SKM-1 (cell line): ENCODE results near the gene RAB33A.

ENCODE experiments used
- DNase-seq: peaks from one replicate; lab custom pipeline; 2025; ENCODE audit not compliant: unreplicated experiment; lab: John Stamatoyannopoulos, UW

RAB33A gene

DNA sequence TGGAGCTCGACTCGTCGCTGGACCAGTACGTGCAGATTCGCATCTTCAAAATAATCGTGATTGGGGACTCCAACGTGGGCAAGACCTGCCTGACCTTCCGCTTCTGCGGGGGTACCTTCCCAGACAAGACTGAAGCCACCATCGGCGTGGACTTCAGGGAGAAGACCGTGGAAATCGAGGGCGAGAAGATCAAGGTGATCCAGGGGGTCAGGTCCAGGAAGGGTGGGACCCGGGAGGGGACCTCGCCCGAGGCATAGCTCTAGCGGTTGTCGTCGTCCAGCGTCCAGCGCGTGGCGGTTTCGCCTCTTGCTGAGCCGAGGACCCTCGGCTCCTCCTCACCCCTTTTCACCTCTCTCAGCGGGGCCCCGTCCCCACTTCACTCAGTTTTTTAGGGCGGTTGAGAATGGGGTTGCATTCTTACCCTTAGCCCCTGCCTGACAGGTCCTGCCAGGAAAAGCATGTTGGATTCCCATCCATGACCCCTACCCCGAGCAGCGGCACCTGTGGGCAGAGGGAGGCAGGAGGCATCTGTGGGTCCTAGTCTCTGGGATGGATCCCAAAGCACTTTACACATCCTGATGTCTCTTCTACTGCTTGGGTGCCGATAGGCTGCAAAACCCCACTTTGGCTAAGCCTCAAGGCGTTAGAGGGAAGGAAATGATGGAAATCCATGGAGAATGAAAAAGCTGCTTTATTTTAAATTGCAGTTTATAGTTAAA is 524 bp downstream of the RAB33A start:
- DNase-seq, result no peak

DNA sequence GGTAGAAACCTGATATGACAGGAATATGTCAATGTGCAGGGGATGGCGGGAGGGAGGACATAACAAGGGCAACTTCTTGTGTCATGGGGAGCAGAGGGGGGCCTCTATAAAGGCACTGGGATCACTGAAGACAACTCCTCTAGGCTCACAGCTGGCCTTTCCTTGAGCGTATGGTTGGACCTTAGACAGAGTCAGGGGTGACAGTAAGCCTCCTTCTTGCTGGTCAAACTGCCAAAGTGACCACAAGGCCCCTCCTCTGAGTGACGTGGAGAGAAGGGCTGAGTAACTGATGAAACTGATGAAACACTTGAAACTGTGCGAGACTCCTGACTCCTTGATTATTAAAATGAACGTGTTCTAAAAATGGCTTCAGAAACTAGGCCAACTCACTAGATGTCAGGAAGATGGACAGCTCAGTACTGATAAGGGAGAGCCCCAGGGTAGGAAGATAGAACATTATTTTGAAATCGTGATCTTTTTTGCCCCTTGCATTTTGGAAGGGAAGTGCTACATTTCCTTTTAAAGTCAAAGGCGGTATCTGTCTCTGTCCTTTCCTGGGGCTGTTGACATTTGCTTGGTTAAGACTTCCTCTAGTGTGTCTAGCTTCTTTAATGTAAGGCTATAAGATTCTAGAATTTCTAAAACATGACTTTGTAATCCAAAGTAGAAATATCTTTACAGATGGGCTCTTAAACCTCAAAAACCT is 1.6 kb downstream of the RAB33A start:
- peak; percentile 23 for DNase-seq

DNA sequence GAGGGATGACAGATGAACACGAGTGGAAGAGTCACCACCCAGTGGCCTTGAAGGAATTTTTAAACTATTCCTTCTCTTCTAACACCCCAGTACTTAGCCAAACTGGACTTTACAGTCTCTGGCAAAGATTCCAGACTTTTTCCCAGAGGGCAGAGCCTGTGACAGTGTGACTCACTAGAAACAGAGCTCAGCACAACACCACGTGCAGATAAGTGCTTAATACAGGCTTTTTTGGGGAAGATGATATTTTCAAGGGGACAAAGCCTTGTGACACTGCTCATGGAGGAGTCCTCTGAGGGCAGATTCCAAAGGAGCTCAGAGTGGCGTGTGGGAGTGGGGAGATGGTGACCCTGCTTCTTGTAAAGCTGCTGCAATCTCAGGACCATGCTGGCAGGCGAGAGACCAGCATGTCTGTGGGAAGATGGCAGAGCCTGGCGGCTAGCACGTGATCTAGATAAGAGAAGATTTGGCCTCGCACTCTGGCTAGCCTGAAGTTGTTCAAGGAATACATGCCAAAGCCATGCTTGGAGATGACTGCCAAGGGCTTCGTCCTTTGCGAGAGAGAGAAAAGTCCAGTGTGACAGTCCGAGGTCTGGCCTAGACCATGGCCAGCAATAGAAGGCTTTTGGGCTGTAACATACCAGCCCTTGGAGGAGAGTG is 2.4 kb downstream of the RAB33A start:
- no peak for DNase-seq

DNA sequence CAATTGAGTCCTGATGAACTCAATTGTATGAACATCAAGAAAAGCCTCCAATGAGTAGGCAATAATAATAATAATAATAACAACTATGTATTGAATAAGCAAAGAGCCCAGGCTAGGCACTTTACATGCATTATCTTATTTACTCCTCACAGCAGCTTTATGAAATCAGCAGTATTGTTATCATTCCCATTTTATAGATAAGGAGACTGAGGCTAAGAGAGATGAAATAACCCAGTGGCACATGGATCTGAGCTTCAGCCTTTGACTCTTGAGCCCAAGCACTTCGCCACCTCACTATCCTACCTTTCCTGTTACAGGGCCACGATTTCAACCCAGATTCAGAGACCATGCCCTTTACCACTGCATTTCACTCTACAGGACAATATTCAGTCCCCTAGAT is 3.2 kb downstream of the RAB33A start:
- DNase-seq, result no peak

DNA sequence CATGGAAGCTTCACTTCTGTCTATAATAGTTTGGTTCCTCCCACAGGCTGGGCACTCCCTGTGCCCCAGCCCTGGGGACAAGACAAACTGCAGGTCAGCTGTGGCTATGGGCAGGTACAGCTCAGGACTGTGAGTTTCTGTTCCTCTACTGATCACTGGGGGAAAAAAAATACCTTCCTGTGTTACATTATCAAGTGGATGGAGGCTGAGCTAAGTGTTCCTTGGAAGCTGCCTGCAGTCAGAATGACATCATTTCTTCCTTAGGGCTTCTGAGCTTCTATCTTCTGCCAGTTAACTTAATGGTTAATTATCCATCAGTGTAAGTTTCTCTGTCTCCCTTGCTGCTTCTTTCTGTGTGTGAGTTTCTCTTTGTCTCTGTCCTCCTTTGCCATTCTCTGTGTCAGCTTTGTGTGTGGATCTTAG is 4.6 kb downstream of the RAB33A start:
- DNase-seq, result no peak

DNA sequence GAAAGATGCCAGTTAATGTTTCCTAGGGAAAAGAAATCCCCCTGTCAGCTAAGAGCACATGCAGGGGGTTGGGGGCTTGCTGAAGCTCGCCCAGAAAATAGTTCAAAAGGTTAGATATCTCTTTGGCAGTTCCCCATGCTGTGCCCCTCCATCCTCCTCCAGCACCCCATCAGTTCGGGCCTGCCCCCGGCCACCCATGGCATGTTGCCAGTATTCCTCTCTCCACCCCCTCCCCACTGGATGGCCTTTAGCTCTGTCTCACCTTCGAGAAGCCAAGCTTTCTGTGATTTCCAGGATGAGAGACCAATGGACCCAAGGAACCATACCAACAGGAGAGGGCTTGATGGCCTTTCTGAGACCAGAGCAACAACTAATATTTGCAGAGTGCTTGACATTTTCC is 5.2 kb downstream of the RAB33A start:
- no peak for DNase-seq

DNA sequence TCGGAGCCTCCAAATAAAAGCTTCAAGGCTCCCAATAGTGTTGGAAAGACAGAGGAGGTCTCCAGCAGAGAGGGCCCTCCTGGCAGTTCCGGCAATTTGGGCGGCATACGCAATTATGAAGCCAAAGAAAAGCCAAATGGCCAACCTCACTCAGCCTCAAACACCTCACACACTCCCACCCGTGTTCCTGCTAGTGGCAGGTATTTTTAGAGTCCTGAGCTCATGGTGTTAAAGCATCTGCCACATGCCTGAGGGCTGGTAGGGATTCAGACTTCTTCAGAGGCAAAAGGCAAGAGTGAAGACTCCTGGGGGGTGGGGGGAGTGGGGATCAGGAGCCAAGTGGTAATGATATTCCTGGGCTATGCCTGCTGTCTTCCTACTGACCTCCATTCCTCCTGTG is 7.4 kb downstream of the RAB33A start:
- no peak for DNase-seq

DNA sequence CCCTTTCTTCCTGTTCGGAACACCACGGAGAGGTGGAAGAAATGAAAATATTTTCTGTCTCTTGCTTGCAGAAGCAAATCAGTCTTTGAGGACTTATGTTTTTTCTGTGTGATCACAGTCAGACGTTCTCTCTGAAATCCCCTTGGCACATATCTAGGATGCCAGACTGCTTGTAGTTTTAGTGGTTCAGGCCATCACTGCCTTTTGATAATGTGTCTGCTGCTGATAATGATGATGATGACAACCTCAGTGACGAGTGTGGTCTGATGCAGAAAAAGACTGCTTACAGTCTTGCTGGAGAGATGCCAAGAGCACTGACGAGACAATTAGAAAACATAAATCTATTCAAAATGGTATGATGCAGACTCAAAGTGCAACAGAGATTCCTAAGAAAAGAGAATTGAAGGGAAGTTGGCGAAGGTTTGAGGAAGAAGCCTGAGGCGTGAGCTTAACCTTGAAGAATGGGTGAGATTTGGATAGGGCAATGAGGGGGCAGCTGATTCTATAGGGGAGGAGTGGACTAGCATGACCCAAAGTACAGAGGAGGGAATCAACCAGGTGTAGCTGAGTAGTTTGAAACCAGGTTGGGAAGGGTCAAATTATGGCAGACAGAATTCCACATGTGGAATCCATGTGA is 7.9 kb downstream of the RAB33A start:
- DNase-seq, result no peak

DNA sequence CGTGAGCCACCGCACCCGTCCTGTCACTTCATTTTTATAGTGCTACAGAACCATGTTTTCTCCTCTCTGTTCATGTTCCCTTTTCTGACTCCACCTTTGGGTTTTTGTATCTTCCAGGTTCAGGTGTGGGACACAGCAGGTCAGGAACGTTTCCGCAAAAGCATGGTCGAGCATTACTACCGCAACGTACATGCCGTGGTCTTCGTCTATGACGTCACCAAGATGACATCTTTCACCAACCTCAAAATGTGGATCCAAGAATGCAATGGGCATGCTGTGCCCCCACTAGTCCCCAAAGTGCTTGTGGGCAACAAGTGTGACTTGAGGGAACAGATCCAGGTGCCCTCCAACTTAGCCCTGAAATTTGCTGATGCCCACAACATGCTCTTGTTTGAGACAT is 12.4 kb downstream of the RAB33A start:
- DNase-seq, result no peak

DNA sequence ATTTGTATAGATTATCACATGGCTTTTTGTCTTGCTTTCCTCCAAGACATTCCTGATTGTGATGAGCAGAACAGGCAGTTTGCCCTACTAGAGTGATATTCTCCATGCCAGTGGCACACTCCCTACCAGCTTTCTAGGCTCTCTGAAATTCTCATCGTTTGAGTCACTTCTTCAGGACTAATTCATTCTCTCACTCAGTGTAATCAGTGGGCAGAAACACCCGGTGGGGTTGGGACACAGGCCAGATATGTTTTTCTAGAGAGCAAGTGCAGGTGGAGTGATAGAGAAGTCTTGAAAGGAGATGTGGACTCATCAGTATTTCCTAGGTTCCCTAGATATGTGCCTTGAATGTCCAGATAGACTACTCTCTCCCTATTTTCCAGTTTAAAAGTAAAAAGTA is 13.1 kb downstream of the RAB33A start:
- no peak for DNase-seq

DNA sequence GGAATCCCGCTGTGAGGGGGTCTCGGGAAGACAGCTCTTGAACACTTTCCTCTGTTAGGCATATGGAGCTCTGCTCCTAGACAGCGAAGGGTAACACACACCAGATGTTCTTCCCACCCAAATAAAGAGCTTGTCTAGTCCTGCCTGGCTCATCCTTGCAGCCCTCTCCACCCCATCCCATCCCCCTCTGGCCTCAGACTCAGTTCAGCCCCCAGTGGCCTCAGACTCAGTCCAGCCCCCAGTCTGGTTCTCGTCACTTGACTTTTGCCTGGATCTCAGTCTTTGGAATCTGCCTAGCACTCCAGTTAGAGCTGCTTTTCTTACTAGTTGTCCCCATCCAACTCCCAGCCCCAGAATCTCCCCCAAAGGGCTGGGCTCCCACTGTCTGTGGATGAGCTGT is 14.9 kb downstream of the RAB33A start:
- DNase-seq, result no peak

DNA sequence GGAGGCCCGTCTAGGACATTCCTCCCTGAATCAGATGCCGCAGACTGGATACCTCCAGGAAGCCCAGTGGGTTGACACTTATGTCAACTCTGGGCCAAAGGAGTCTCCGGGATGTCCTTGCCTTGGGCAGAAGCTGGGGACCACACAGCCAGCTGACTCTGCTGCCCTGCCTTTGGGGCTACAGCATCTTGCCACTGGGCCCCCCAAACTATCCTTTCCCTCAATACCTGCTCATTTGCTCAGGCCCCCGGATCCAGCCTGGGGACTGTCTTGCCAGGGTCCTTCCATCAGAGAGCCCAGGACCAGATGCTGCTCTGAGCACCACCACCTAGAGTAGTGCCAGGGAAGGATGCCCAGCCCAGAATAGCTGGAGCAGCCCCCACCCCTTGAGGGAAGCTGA is 19.0 kb downstream of the RAB33A start:
- no peak for DNase-seq

DNA sequence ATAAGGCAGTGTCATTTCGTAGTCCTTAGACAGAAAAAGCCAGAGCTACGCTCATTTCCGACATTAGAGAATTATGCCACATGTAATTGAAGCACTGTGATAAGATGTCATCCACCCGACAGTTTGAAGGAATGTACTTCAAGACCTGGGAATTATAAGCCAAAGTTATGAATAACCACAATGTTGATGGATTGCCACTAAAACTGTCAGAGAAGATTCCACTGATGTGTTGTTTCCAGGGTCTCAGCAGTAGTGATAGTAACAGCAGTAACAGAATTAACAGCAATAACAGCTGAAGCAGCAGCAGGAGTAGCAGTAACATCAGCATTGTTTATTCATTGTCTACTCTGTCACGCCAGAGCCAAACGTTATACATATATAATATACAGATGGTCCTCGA is 24.7 kb downstream of the RAB33A start:
- no peak for DNase-seq

DNA sequence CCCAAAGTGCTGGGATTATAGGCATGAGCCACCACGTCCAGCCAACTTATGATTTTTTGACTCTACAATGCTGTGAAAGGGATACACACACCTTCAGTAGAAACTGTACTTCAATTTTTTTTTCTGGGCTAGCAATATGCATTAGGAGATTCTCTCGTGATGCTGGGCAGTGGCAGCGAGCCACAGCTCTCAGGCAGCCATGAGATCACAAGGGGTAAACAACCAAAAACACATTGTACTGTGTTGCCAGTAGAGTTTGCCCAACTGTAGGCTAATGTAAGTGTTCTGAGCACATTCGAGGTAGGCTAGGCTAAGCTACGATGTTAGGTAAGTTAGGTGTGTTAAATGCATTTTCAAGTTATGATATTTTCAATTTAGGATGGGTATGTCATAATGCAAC is 25.7 kb downstream of the RAB33A start:
- no peak for DNase-seq

DNA sequence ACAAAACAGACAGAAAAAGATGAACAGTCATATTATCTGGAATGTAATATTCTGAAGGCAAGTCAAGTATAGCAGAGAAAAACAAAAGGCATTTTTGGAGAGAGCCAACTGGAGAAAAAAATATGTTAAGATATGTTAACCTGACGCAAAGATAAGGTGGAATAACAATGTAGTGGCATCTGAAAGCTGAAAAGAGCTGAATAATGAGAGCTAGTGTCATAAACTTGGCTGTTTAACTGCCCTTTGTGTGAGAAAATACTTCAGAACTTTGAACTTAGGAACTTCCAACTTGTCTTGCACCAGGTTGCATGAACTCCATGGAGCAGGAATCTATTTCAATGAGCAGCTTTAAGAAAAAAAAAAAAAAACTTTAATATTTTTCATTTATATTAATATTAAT is 32.9 kb downstream of the RAB33A start:
- no peak for DNase-seq

DNA sequence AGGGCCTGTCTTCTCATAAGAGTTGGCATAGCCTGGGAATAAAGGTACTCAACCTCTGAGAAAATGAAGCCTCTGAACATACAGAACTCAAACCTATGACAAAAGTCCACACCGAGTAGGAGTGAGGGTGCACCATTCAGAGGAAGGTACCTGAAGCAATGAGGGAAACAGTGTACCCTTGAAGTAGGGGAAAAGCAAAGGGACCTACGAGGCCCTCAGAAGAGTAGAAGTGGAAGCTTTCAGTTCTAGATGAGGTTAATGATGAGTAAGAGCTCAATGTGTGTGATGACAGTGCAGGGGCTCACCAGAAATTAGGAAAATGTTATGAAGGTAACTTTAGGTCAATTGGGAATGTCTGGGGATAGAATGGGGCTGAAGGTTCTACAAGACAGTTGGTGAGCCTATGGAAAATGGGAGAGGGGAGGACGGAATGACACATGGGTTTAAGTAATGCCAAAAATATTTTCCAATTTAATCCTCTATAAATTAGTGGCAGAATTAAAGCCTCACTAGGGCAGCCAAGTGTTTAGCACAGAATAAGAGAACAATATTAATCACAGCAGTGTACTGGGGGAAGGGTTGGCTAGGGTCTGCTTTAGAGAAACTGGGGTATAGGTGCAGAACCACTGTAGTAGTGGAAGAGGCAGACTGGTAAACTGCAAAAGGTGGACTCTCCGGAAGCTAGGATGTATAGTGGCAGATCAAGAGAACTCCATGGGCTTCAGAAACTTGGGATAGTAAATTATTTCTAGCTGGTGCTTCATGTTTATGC is 39.8 kb downstream of the RAB33A start:
- no peak for DNase-seq

DNA sequence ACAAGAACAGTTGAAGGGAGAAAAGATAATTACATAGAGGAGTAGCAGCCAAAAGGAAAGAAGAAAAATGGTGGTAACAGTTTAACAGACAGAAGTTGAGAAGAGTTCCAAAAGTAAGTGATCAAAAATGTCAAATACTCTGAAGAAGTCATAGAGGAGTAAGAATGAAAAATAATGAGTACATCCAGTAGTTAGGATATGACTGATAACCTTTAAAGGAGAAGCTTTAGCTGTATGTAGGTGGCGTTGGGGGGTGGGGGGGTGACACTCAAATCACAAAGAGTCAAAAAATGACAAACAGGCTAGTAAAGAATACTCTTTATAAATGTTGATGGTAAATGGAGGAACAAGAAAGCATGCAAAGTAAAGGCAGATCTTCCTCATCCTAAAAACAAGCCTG is 40.6 kb downstream of the RAB33A start:
- no peak for DNase-seq

DNA sequence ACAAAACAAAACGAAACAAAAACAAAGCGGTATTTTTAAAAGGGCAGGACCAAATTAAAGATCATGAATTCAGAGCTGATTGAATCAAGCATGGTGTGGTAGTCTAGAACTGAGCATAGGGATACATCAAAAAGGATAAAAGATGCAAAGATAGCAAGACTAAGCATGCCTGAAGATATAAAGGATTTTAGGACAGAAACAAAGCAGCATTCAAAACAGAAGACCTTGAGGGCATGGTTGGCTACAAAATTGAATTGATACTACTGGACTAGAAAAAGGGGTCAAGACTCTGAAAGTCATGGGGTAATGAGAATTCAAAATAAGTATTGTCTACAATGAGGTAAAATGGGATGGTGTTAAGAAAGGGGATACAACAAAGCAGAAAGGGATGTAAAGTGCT is 41.6 kb downstream of the RAB33A start:
- DNase-seq, result no peak

DNA sequence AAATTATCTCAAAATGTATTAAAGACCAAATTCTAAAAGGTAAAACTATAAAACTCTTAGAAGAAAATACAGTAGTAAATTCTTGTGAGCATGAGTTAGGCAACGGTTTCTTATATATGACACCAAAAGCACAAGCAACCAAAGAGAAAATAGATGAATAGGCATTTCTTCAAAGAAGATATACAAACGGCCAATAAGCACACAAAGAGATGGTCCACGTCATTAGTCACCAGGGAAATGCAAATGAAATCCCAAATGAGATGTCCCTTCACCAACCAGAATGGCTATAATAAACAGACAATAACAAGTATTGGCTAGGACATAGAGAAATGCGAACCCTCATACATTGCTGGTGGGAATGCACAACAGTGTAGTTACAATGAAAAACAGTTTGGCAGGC is 44.6 kb downstream of the RAB33A start:
- no peak for DNase-seq

DNA sequence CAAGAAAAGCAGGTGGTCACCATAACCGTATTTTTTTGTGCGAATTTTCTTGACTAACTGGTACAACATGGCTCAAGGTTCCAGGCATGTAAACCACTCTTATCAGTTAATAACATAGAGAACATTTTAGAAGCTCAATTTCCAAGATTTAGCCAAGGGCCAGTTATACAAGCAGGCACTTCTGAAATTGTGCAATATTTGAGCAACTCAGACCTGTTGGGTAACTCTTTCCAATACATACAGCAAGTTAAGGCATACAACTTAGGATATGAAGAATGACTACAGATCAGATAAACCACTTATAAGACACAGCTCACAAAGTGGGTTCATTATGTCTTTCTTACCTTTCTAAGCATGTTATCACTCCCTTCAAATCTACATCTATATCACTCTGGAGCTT is 53.0 kb downstream of the RAB33A start:
- DNase-seq, result peak; percentile 8

DNA sequence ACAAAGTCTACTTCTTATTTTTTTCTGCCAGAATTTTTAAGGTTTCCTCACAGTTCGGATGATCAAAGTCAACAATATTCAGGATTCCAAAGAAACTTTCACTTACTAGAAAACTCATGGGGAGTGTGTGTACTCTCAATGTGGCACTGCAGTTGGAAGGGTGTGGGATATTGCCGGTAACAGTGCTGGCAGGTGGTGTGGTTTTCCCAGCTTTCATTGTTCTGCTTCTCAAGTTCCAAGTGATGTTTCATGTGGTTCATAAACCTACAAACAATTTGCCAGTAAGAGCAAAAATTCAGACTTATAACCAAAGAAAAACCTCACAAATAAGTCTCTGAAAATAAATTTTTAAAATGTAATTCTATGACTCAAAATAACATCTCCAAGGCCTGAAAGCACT is 57.1 kb downstream of the RAB33A start:
- DNase-seq, result no peak
